PC-3 (cell line): ENCODE measurements around the gene TMPRSS2.

Source experiments
- EZH2 ChIP-seq: fragments of 300-600 bp; sonication (generic); IDR thresholded peaks from one replicate; pipeline ENCODE4 v1.6.1; 2017; ENCODE audit warnings: antibody characterized with exemption, mild to moderate bottlenecking, low read length; ENCODE audit not compliant: unreplicated experiment
- EZH2phosphoT487 ChIP-seq: fragments of 300-600 bp; sonication (generic); IDR thresholded peaks from 2 replicates; pipeline ENCODE4 v1.6.1; 2018; ENCODE audit warnings: mild to moderate bottlenecking, antibody characterized with exemption, low read length, borderline replicate concordance
- TF ChIP-seq, protein P1 (sequence below): fragments of 300-600 bp; sonication (generic); conservative IDR thresholded peaks from 2 replicates; pipeline ENCODE4 v1.5.1; 2017; ENCODE audit warnings: antibody characterized with exemption, low read depth, mild to moderate bottlenecking, low read length

DNA sequence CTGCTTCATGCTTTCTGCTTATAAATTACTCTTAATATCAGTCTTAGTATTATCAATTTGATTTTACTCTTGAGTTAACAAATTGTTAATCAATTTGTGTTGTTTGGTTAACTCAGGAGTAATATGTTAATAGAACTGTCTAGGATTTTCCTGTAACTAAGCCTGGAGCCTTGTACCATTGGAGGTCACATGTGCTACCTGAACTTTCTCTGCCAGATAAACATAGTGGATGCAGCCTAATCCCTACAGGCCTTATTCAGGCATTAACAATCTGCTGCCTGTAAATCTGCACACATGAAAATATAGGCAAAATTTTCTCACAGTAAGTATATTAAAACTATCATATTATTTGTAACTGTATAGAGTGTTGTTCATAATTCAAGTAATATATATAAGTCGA is 47.1 kb upstream of the TMPRSS2 start:
- TF ChIP-seq, protein P1, sequence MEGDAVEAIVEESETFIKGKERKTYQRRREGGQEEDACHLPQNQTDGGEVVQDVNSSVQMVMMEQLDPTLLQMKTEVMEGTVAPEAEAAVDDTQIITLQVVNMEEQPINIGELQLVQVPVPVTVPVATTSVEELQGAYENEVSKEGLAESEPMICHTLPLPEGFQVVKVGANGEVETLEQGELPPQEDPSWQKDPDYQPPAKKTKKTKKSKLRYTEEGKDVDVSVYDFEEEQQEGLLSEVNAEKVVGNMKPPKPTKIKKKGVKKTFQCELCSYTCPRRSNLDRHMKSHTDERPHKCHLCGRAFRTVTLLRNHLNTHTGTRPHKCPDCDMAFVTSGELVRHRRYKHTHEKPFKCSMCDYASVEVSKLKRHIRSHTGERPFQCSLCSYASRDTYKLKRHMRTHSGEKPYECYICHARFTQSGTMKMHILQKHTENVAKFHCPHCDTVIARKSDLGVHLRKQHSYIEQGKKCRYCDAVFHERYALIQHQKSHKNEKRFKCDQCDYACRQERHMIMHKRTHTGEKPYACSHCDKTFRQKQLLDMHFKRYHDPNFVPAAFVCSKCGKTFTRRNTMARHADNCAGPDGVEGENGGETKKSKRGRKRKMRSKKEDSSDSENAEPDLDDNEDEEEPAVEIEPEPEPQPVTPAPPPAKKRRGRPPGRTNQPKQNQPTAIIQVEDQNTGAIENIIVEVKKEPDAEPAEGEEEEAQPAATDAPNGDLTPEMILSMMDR = no peak
- TF ChIP-seq EZH2 (no peak), EZH2phosphoT487 (no peak)
